GM12892 (cell line): ENCODE data around the gene NCOA1.

Experiments
- DNase-seq: peaks from one replicate; pipeline ENCODE4 v3.0.0; 2011; ENCODE audit not compliant: insufficient read length
- FAIRE-seq: peaks from 2 replicates; lab custom pipeline; 2011; peaks lifted over from hg19 to GRCh38; lab: Jason Lieb, UNC
- POLR2A ChIP-seq: IDR thresholded peaks from 2 replicates; pipeline ENCODE4 v1.6.1; 2011; ENCODE audit warnings: low read depth, low read length, control low read depth
- POLR2AphosphoS5 ChIP-seq: IDR thresholded peaks from 2 replicates; pipeline ENCODE4 v1.6.1; 2011; ENCODE audit warnings: low read depth, low read length, control low read depth
- TAF1 ChIP-seq: IDR thresholded peaks from 2 replicates; pipeline ENCODE4 v1.6.1; 2011; ENCODE audit warnings: low read depth, mild to moderate bottlenecking, control low read depth, low read length, borderline replicate concordance

NCOA1 gene

GRCh38 chr2:24494410-24494809 is 3.4 kb downstream of the NCOA1 start:
- FAIRE-seq (no peak), DNase-seq (no peak)
- TF ChIP-seq POLR2A (no peak), POLR2AphosphoS5 (no peak), TAF1 (no peak)

GRCh38 chr2:24495451-24495850 is 4.4 kb downstream of the NCOA1 start:
- no peak for FAIRE-seq
- DNase-seq: no peak
- TF ChIP-seq TAF1 (no peak), POLR2AphosphoS5 (no peak), POLR2A (no peak)

GRCh38 chr2:24496959-24497358 is 5.9 kb downstream of the NCOA1 start:
- FAIRE-seq (no peak), DNase-seq (no peak)
- TF ChIP-seq TAF1 (no peak), POLR2AphosphoS5 (no peak), POLR2A (no peak)

- DNase-seq: no peak
- no peak for TF ChIP-seq POLR2A
- TF ChIP-seq POLR2AphosphoS5: no peak
- no peak for TF ChIP-seq TAF1
- no peak for FAIRE-seq
Measured at GRCh38 chr2:24497685-24498084, 6.6 kb downstream of the NCOA1 start.

GRCh38 chr2:24498121-24498520 is 7.1 kb downstream of the NCOA1 start:
- FAIRE-seq (no peak), DNase-seq (no peak)
- TF ChIP-seq POLR2AphosphoS5: no peak
- no peak for TF ChIP-seq POLR2A
- no peak for TF ChIP-seq TAF1

- TF ChIP-seq TAF1: no peak
- no peak for TF ChIP-seq POLR2A
- TF ChIP-seq POLR2AphosphoS5: no peak
- FAIRE-seq (no peak), DNase-seq (no peak)
Measured at GRCh38 chr2:24501813-24502212, 10.8 kb downstream of the NCOA1 start.

GRCh38 chr2:24505534-24506275 is 14.7 kb downstream of the NCOA1 start:
- peak; percentile 80 for FAIRE-seq
- no peak for DNase-seq
- TF ChIP-seq POLR2A (no peak), POLR2AphosphoS5 (no peak), TAF1 (no peak)

- FAIRE-seq (no peak), DNase-seq (no peak)
- TF ChIP-seq POLR2AphosphoS5: no peak
Measured at GRCh38 chr2:24507549-24507948, 16.5 kb downstream of the NCOA1 start.

- FAIRE-seq (peak; percentile 87), DNase-seq (no peak)
- TF ChIP-seq TAF1 (no peak), POLR2A (no peak), POLR2AphosphoS5 (no peak)
Measured at GRCh38 chr2:24508878-24509277, 17.8 kb downstream of the NCOA1 start.

GRCh38 chr2:24509425-24509824 is 18.4 kb downstream of the NCOA1 start:
- FAIRE-seq (peak; percentile 95), DNase-seq (no peak)
- TF ChIP-seq POLR2A (no peak), POLR2AphosphoS5 (no peak), TAF1 (no peak)

- TF ChIP-seq POLR2A: no peak
- no peak for TF ChIP-seq TAF1
- no peak for TF ChIP-seq POLR2AphosphoS5
- no peak for FAIRE-seq
- DNase-seq: no peak
Measured at GRCh38 chr2:24509840-24510239, 18.8 kb downstream of the NCOA1 start.

- FAIRE-seq: peak; percentile 48
- TF ChIP-seq POLR2AphosphoS5 (no peak), POLR2A (no peak), TAF1 (no peak)
- DNase-seq: no peak
Measured at GRCh38 chr2:24510771-24511170, 19.7 kb downstream of the NCOA1 start.
